Vagina (tissue), 2 donors: ENCODE results near the gene LOXL4. TPM values are rescaled to one million over a fixed set of nuclear protein-coding genes. Genes with fewer than 3 reads are reported as not detected.

ENCODE experiments used
- DNase-seq, 2 donors: peaks; one replicate each; pipeline ENCODE4 v3.0.0-alpha.2; 2017; ENCODE audit errors: extremely low spot score in 2 of 2
- H3K27ac ChIP-seq: fragments of 200-600 bp; sonication (generic); one replicate; pipeline ENCODE4 v1.5.1; 2019
- H3K27me3 ChIP-seq: fragments of 200-600 bp; sonication (generic); one replicate; pipeline ENCODE4 v1.5.1; 2019
- H3K36me3 ChIP-seq, 2 donors: fragments of 200-600 bp; sonication (generic); one replicate each; pipeline ENCODE4 v1.5.1; 2017 to 2019
- H3K4me1 ChIP-seq: fragments of 200-600 bp; sonication (generic); one replicate; pipeline ENCODE4 v1.5.1; 2019
- H3K4me3 ChIP-seq, 2 donors: fragments of 200-600 bp; sonication (generic); 1 replicate in 1 of 2; 2 replicates in 1 of 2; pipeline ENCODE4 v1.5.1; 2016 to 2019
- H3K9me3 ChIP-seq: fragments of 200-600 bp; sonication (generic); one replicate; pipeline ENCODE4 v1.5.1; 2019
- POLR2A ChIP-seq, 2 donors: fragments of 450-650 bp; IDR thresholded peaks; one replicate each; pipeline ENCODE4 v1.6.1; 2017; ENCODE audit warnings: antibody characterized with exemption in 2 of 2, mild to moderate bottlenecking in 2 of 2, moderate library complexity in 2 of 2
- POLR2AphosphoS5 ChIP-seq, 2 donors: sonication (generic); formaldehyde crosslinking; IDR thresholded peaks; one replicate each; pipeline ENCODE4 v1.9.0; 2017; ENCODE audit warnings: antibody characterized with exemption in 2 of 2, mild to moderate bottlenecking in 2 of 2, low read depth in 1 of 2; ENCODE audit not compliant: insufficient read depth in 1 of 2
- intact Hi-C: fragments of 100-400 bp; cut with DNase I; formaldehyde crosslinking; loops from one replicate; pipeline ENCODE4 v1.15.1; 2023
- total RNA-seq: library from RNA; depleted of rRNA; stranded (reverse); fragments of >200 nt; gene quantifications from one replicate; pipeline ENCODE4 v1.2.3, GENCODE V29; 2016
- TF ChIP-seq, protein P1 (sequence below), 3 experiments: fragments of 450-650 bp in 2 of 3; fragments of 200-600 bp in 1 of 3; sonication (generic) in 1 of 3; IDR thresholded peaks; one replicate each; pipeline ENCODE4 v1.5.1; 2017 to 2019; ENCODE audit warnings: antibody characterized with exemption in 3 of 3, mild to moderate bottlenecking in 2 of 3, moderate library complexity in 2 of 3

The LOXL4 gene
- total RNA-seq, 1 donor from 2014 or later = 5.2 TPM

DNA sequence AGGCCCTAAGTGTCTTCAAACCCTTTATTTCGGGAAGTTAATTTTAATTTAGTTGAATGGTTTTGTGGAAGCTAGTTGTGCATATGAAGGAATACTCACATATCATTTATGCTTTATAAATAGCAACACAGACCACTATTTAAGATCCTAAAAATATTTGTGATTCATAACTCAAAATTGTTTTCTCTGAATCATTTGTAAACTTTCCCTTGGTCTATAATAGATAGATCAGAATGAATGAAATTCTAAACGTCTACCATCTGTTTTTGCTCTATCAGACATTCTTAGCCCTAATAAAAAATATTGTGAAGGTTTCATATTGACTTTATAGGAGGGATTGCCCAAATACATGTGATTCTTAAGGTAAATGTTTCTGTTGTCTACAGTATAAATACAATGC lies 43.5 kb downstream of the LOXL4 start:
- no peaks in the 10 kb centered on the region for H3K27me3 ChIP-seq
- no peak for DNase-seq
- no peak overlapping the region for H3K27ac ChIP-seq
- H3K4me1 ChIP-seq = peaks cover 25% of the 10 kb centered on the region
- intact Hi-C loops = no loop called here
- H3K4me3 ChIP-seq = no peak overlapping the region
- TF ChIP-seq POLR2AphosphoS5 (IDR thresholded peaks at IDR 0.05; ENCODE audit: insufficient read depth in 1 of 2, low read depth in 1 of 2) (no peak), POLR2A (IDR thresholded peaks at IDR 0.05) (no peak)
- TF ChIP-seq, protein P1, sequence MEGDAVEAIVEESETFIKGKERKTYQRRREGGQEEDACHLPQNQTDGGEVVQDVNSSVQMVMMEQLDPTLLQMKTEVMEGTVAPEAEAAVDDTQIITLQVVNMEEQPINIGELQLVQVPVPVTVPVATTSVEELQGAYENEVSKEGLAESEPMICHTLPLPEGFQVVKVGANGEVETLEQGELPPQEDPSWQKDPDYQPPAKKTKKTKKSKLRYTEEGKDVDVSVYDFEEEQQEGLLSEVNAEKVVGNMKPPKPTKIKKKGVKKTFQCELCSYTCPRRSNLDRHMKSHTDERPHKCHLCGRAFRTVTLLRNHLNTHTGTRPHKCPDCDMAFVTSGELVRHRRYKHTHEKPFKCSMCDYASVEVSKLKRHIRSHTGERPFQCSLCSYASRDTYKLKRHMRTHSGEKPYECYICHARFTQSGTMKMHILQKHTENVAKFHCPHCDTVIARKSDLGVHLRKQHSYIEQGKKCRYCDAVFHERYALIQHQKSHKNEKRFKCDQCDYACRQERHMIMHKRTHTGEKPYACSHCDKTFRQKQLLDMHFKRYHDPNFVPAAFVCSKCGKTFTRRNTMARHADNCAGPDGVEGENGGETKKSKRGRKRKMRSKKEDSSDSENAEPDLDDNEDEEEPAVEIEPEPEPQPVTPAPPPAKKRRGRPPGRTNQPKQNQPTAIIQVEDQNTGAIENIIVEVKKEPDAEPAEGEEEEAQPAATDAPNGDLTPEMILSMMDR (IDR thresholded peaks at IDR 0.05) = no peak
- H3K9me3 ChIP-seq = peaks cover 4% of the 10 kb centered on the region
- H3K36me3 ChIP-seq = no peaks in the 10 kb centered on the region

DNA sequence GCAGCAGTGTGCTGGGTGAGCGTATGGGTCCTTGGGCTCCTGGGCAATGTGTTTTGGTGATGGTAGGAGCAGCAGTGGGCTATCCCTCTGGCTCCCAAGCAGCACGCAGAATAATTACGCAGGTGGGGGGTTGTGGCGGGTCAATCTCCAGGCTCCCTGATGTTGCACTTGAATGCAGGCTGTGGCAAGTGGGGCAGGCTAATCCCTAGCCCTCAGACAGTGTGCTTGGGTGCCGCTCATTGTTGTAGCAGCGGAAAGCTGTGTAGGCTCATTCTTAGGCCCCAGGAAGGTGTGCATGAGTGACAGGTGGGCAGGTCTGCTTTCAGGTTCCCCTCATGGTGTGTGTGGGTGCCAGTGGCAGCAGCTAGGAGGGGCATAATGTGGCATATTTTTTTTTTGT lies 44.1 kb downstream of the LOXL4 start:
- Histone ChIP-seq H3K4me1 (peaks cover 25% of the 10 kb centered on the region), H3K27ac (no peak overlapping the region), H3K4me3 (no peak overlapping the region), H3K27me3 (no peaks in the 10 kb centered on the region), H3K36me3 (no peaks in the 10 kb centered on the region), H3K9me3 (peaks cover 6% of the 10 kb centered on the region)
- no peak for DNase-seq
- intact Hi-C loops = no loop called here
- TF ChIP-seq, protein P1 (IDR thresholded peaks at IDR 0.05) = no peak
- TF ChIP-seq POLR2AphosphoS5 (IDR thresholded peaks at IDR 0.05; ENCODE audit: insufficient read depth in 1 of 2, low read depth in 1 of 2) (no peak), POLR2A (IDR thresholded peaks at IDR 0.05) (no peak)

DNA sequence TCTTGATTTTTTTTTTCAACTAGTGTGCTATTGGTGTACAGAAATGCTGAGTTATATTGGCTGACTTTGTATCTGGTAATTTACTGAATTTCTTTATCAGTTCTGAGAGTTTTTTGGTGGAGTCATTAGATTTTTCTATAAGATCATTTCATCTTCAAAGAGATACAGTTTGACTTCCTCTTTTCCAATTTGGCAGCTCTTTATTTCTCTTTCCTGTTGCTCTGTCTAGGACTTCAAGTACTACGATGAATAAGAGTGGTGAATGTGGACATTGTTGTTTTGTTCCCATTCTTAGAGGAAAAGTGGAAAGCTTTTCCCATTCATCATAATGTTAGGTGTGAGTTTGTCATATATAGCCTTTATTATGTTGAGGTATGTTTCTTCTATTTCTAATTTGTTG lies 50.2 kb downstream of the LOXL4 start:
- intact Hi-C loops = no loop called here
- no peak for TF ChIP-seq POLR2AphosphoS5 (IDR thresholded peaks at IDR 0.05; ENCODE audit: insufficient read depth in 1 of 2, low read depth in 1 of 2)
- TF ChIP-seq, protein P1 (IDR thresholded peaks at IDR 0.05) = no peak
- TF ChIP-seq POLR2A (IDR thresholded peaks at IDR 0.05) = no peak
- DNase-seq = no peak

DNA sequence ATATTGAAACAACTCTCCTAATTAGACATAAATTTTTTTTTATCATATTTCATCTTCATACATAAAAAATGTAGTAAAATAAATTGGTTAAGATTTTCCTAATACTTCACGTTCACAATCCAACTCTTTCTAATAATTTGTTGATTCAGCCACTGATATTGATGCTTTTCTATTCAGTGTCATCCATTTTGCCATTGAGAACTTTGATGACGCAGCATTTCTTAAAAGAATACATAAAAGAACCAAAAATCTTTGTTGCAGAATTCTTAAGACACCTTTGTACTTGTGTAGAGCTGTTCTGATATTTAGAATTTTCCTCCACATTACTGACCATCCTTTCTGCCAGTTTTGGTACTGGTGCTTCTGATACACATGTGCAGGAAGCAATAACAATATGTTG lies 52.6 kb downstream of the LOXL4 start:
- no peak for DNase-seq
- intact Hi-C loops = no loop called here
- Histone ChIP-seq H3K27ac (no peak overlapping the region), H3K36me3 (no peaks in the 10 kb centered on the region), H3K4me1 (peaks cover 14% of the 10 kb centered on the region), H3K27me3 (no peaks in the 10 kb centered on the region), H3K9me3 (peaks cover 15% of the 10 kb centered on the region), H3K4me3 (no peak overlapping the region)
- no peak for TF ChIP-seq POLR2AphosphoS5 (IDR thresholded peaks at IDR 0.05; ENCODE audit: insufficient read depth in 1 of 2, low read depth in 1 of 2)
- no peak for TF ChIP-seq POLR2A (IDR thresholded peaks at IDR 0.05)
- TF ChIP-seq, protein P1 (IDR thresholded peaks at IDR 0.05) = no peak

More for the DNA sequence above, 50.2 kb downstream of the LOXL4 start:
- Histone ChIP-seq H3K27ac (no peak overlapping the region), H3K4me3 (no peak overlapping the region), H3K9me3 (peaks cover 15% of the 10 kb centered on the region), H3K36me3 (no peaks in the 10 kb centered on the region), H3K4me1 (no peaks in the 10 kb centered on the region), H3K27me3 (no peaks in the 10 kb centered on the region)

DNA sequence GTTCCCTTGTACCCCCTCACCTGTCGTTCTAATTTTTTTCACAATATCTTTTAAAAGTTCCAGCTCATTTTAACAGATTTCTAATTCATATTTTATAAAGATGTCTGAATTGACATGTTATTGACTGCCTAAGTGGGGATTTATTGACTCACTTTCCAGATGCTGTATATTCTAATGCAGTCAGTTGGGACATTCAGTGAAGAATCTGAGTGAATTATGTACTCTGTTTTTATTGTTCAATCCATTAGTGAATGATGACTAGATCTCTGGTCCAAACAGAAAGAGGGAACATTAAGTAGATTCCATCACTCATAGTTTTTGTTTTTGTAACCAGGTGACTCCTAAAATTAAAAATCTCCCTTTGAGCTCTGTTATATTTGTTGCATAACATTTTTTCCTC lies 54.3 kb downstream of the LOXL4 start:
- H3K27me3 ChIP-seq = no peaks in the 10 kb centered on the region
- H3K4me3 ChIP-seq = no peak overlapping the region
- H3K36me3 ChIP-seq = no peaks in the 10 kb centered on the region
- no peak overlapping the region for H3K27ac ChIP-seq
- no peak for DNase-seq
- TF ChIP-seq POLR2A (IDR thresholded peaks at IDR 0.05) = no peak
- TF ChIP-seq POLR2AphosphoS5 (IDR thresholded peaks at IDR 0.05; ENCODE audit: insufficient read depth in 1 of 2, low read depth in 1 of 2) = no peak
- TF ChIP-seq, protein P1 (IDR thresholded peaks at IDR 0.05) = no peak
- H3K4me1 ChIP-seq = peaks cover 14% of the 10 kb centered on the region
- H3K9me3 ChIP-seq = peaks cover 9% of the 10 kb centered on the region
- intact Hi-C loops = no loop called here
